Neural crest cell (in vitro differentiated cells): ENCODE results near the gene EGR4. TPM values are rescaled to one million over a fixed set of nuclear protein-coding genes. Genes with fewer than 3 reads are reported as not detected.

ENCODE experiments used
- DNase-seq: peaks from one replicate; pipeline ENCODE4 v3.0.0; 2021; ENCODE audit warnings: low read depth, mixed read lengths, low spot score
- H3K27ac Mint-ChIP-seq: one replicate; pipeline ENCODE4 v1.8.0; 2021; ENCODE audit warnings: mild to moderate bottlenecking, mixed read lengths; ENCODE audit not compliant: unreplicated experiment
- H3K27me3 Mint-ChIP-seq: 2 replicates; pipeline ENCODE4 v1.8.0; 2021; ENCODE audit warnings: low read depth, mild to moderate bottlenecking, mixed read lengths
- H3K36me3 Mint-ChIP-seq: 2 replicates; pipeline ENCODE4 v1.8.0; 2021; ENCODE audit warnings: low read depth, mild to moderate bottlenecking, mixed read lengths
- H3K4me1 Mint-ChIP-seq: 2 replicates; pipeline ENCODE4 v1.8.0; 2021; ENCODE audit warnings: mixed read lengths
- H3K4me3 Mint-ChIP-seq: one replicate; pipeline ENCODE4 v1.8.0; 2021; ENCODE audit warnings: mild to moderate bottlenecking, mixed read lengths
- H3K9me3 Mint-ChIP-seq: 2 replicates; pipeline ENCODE4 v1.8.0; 2021; ENCODE audit warnings: mixed read lengths
- CTCF ChIP-seq: fragments of 200-600 bp; sonication (generic); conservative IDR thresholded peaks from 2 replicates; pipeline ENCODE4 v1.5.0; 2021; ENCODE audit warnings: antibody characterized with exemption, mild to moderate bottlenecking
- long read RNA-seq: library from polyadenylated mRNA; unstranded; transcript quantifications from one replicate; pipeline ENCODE4 v2.0.0, GENCODE V29; 2020
- total RNA-seq: library from RNA; stranded (reverse); gene quantifications from 2 replicates; pipeline ENCODE4 v1.2.1, GENCODE V29; 2021

EGR4 gene
- total RNA-seq, result not detected in 2 replicates
- long read RNA-seq, result 0 reads

- peak within 1 kb of the TSS; percentile 25 for H3K4me3 Mint-ChIP-seq
- TF ChIP-seq CTCF, result peak; percentile 20
- H3K27ac Mint-ChIP-seq, result no peak within 1 kb of the TSS
- H3K36me3 Mint-ChIP-seq, result no peaks in the 10 kb centered on the region
- H3K27me3 Mint-ChIP-seq, result peaks cover 97% of the 10 kb centered on the region
- peak; percentile 36 for DNase-seq
- no peaks in the 10 kb centered on the region for H3K9me3 Mint-ChIP-seq
- H3K4me1 Mint-ChIP-seq, result peaks cover 12% of the 10 kb centered on the region
Observed at GRCh38 chr2:73293534-73294171, at the start of gene EGR4. EGR4 (minus strand) TSS chr2:73293548; CDS start chr2:73293317, 231 bp downstream.

- TF ChIP-seq CTCF, result no peak
- Mint-ChIP-seq H3K27me3 (peaks cover 38% of the 10 kb centered on the region), H3K27ac (no peak overlapping the region), H3K9me3 (no peaks in the 10 kb centered on the region), H3K36me3 (no peaks in the 10 kb centered on the region), H3K4me1 (no peaks in the 10 kb centered on the region), H3K4me3 (no peak overlapping the region)
- DNase-seq, result no peak
Observed at GRCh38 chr2:73341039-73341438, 47.7 kb upstream of the EGR4 start.

GRCh38 chr2:73339201-73339600, 45.9 kb upstream of the EGR4 start:
- Mint-ChIP-seq H3K27me3 (peaks cover 31% of the 10 kb centered on the region), H3K27ac (no peak overlapping the region), H3K36me3 (no peaks in the 10 kb centered on the region), H3K4me1 (no peaks in the 10 kb centered on the region), H3K4me3 (no peak overlapping the region), H3K9me3 (peaks cover 4% of the 10 kb centered on the region)
- no peak for TF ChIP-seq CTCF
- no peak for DNase-seq

GRCh38 chr2:73337828-73338227, 44.5 kb upstream of the EGR4 start:
- no peak for TF ChIP-seq CTCF
- Mint-ChIP-seq H3K27ac (no peak overlapping the region), H3K4me3 (no peak overlapping the region), H3K27me3 (peaks cover 40% of the 10 kb centered on the region), H3K36me3 (no peaks in the 10 kb centered on the region), H3K9me3 (peaks cover 4% of the 10 kb centered on the region), H3K4me1 (no peaks in the 10 kb centered on the region)
- DNase-seq, result no peak

- Mint-ChIP-seq H3K9me3 (peaks cover 4% of the 10 kb centered on the region), H3K36me3 (no peaks in the 10 kb centered on the region), H3K27me3 (peaks cover 45% of the 10 kb centered on the region), H3K4me1 (no peaks in the 10 kb centered on the region), H3K27ac (no peak overlapping the region), H3K4me3 (no peak overlapping the region)
- DNase-seq, result no peak
- TF ChIP-seq CTCF, result no peak
Observed at GRCh38 chr2:73334620-73335019, 41.3 kb upstream of the EGR4 start.
